ENCODE measurements around the gene OXSR1.
"Not testable (repeated sequence)": the region's sequence is repeated elsewhere in the genome, so short reads cannot be mapped to it uniquely, and the experiment has no call there.

The OXSR1 gene

GRCh38 chr3:38169027-38169317 is 3.6 kb downstream of the OXSR1 start:
- no peak for DNase-seq

GRCh38 chr3:38170722-38171121 is 5.4 kb downstream of the OXSR1 start:
- no peak for DNase-seq

GRCh38 chr3:38171622-38172021 is 6.3 kb downstream of the OXSR1 start:
- DNase-seq, result no peak

- no peak for DNase-seq
These were observed 8.6 kb downstream of the OXSR1 start for GRCh38 chr3:38173834-38174418.

- DNase-seq, result no peak
These were observed 11.8 kb downstream of the OXSR1 start for GRCh38 chr3:38177181-38177580.

- no peak for DNase-seq
These were observed 21.4 kb downstream of the OXSR1 start for GRCh38 chr3:38186781-38187180.

- DNase-seq, result no peak
These were observed 25.1 kb downstream of the OXSR1 start for GRCh38 chr3:38190481-38190881.

- DNase-seq, result not testable (repeated sequence)
These were observed 37.6 kb downstream of the OXSR1 start for GRCh38 chr3:38202931-38203330.

- no peak for DNase-seq
These were observed 38.4 kb downstream of the OXSR1 start for GRCh38 chr3:38203690-38204089.

GRCh38 chr3:38204599-38205471 is 39.5 kb downstream of the OXSR1 start:
- no peak for DNase-seq

- no peak for DNase-seq
These were observed 40.1 kb downstream of the OXSR1 start for GRCh38 chr3:38205472-38205805.

GRCh38 chr3:38207254-38208003 is 42.1 kb downstream of the OXSR1 start:
- DNase-seq, result no peak

- DNase-seq, result no peak
These were observed 44.9 kb downstream of the OXSR1 start for GRCh38 chr3:38210141-38210757.

- no peak for DNase-seq
These were observed 46.8 kb downstream of the OXSR1 start for GRCh38 chr3:38212141-38212540.

GRCh38 chr3:38214560-38214959 is 49.2 kb downstream of the OXSR1 start:
- no peak for DNase-seq

- DNase-seq, result no peak
These were observed 54.4 kb downstream of the OXSR1 start for GRCh38 chr3:38219609-38220197.

GRCh38 chr3:38221005-38221404 is 55.7 kb downstream of the OXSR1 start:
- DNase-seq, result no peak

- no peak for DNase-seq
These were observed 56.8 kb downstream of the OXSR1 start for GRCh38 chr3:38222032-38222634.

- DNase-seq, result no peak
These were observed 59.0 kb downstream of the OXSR1 start for GRCh38 chr3:38224357-38224756.

- DNase-seq, result no peak
These were observed 60.9 kb downstream of the OXSR1 start for GRCh38 chr3:38226273-38226672.

- DNase-seq, result no peak
These were observed 62.7 kb downstream of the OXSR1 start for GRCh38 chr3:38227989-38228388.

- DNase-seq, result no peak
These were observed 63.7 kb downstream of the OXSR1 start for GRCh38 chr3:38229036-38229435.

- no peak for DNase-seq
These were observed 67.4 kb downstream of the OXSR1 start for GRCh38 chr3:38232701-38233100.

Measured in NCI-H1417 treated with DMSO at 0.1 percent for 48 hours (cell line).